GM12872 (cell line): ENCODE results near the gene GAPDH.

Source experiments
- TF ChIP-seq, protein P1 (sequence below): IDR thresholded peaks from 3 replicates; pipeline ENCODE4 v1.5.1; 2011; ENCODE audit warnings: low read depth, mild to moderate bottlenecking, low read length, moderate library complexity; ENCODE audit not compliant: insufficient read depth

The GAPDH gene

DNA sequence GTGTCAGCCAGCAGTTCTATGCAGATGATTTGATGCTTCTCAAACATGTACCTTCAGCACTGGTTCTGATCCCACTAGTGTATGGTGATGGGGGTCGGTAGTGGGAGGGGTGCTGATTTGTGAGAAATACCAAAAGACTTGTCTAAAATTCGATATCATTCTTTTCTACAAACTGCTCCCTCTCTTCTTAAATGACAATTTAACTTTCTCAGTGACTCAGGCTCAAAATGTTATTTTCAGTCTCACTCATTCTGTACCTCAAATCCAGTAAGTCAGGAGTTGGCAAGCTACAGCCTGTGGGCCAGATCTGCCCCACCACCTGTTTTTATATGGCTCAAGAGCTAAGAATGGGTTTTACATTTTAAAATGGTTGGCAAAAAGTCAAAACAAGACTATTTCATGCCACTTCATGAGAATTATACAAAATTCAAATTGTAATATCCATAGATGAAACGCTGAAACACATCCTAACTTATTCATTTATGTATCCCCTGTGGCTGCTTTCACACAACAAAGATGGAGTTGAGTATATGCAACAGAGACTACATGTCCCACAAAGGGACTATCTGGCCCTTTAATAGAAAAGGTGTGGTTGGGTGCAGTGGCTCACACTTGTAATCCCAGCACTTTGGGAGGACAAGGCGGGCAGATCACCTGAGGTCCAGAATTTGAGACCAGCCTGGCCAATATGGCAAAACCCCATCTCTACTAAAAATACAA, 40.4 kb downstream of the GAPDH start:
- TF ChIP-seq, protein P1, sequence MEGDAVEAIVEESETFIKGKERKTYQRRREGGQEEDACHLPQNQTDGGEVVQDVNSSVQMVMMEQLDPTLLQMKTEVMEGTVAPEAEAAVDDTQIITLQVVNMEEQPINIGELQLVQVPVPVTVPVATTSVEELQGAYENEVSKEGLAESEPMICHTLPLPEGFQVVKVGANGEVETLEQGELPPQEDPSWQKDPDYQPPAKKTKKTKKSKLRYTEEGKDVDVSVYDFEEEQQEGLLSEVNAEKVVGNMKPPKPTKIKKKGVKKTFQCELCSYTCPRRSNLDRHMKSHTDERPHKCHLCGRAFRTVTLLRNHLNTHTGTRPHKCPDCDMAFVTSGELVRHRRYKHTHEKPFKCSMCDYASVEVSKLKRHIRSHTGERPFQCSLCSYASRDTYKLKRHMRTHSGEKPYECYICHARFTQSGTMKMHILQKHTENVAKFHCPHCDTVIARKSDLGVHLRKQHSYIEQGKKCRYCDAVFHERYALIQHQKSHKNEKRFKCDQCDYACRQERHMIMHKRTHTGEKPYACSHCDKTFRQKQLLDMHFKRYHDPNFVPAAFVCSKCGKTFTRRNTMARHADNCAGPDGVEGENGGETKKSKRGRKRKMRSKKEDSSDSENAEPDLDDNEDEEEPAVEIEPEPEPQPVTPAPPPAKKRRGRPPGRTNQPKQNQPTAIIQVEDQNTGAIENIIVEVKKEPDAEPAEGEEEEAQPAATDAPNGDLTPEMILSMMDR, result no peak

DNA sequence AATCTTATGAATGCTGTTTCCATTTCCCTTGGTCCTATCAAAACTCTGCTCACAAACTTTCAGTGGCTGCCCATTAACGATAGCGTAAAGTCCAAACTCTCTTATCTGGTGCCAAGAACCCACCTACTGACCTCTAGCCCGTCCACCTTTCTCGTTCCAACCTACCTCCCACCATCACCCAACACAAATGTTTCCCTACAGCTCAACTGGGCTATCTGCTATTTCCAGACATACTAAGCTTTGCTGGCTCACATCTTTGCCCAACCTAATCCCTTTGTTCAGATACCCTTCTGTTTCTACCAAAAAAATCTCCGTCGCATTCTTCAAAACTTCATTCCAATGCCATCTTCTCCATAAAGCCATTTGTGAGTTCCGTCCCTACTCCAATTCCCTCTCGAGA, 41.3 kb downstream of the GAPDH start:
- TF ChIP-seq, protein P1, result no peak

GRCh38 chr12:6582196-6582595, 47.9 kb downstream of the GAPDH start:
- TF ChIP-seq, protein P1, result peak; percentile 36; the same call in 2 of the 3 replicates

DNA sequence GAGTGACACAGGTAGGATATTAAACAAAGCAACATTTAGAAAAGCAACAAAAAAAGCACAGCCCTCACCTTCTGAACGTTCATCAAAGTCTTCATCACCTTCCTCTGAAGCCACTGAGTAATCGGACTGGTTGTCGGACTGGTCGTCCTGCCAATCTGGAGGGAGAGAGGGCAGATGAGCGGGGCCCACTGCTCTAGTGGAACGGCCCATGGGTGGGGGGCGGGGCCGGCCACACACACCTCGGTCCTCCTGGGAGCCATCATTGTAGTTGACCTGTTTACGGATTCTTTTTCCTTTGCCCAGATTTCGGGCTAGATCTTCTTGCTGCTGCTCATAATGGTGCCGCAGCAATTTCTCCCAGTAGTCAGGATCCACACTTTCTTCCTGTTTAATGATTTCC, 48.6 kb downstream of the GAPDH start:
- TF ChIP-seq, protein P1, result no peak

GRCh38 chr12:6584293-6584692, 50.0 kb downstream of the GAPDH start:
- TF ChIP-seq, protein P1, result no peak
